HepG2 (cell line): ENCODE results near the gene STIM1. TPM values are rescaled to one million over a fixed set of nuclear protein-coding genes. Genes with fewer than 3 reads are reported as not detected.

Experiments
- ADNP ChIP-seq: sonication (generic); formaldehyde crosslinking; IDR thresholded peaks from 2 replicates; pipeline ENCODE4 v1.4.0; 2020; ENCODE audit warnings: missing genetic modification reagents
- BCL6 ChIP-seq: IDR thresholded peaks from 2 replicates; pipeline ENCODE4 v1.6.1; 2016; ENCODE audit warnings: missing genetic modification reagents, missing compliant biosample characterization
- CREM ChIP-seq, 2 experiments: sonication (generic) in 1 of 2; formaldehyde crosslinking in 1 of 2; IDR thresholded peaks; 2 replicates each; pipeline versions ENCODE4 v1.4.0 to v1.6.1; 2016 to 2020; ENCODE audit warnings: antibody characterized with exemption in 1 of 2, mild to moderate bottlenecking in 1 of 2, missing genetic modification reagents in 1 of 2
- DMAP1 ChIP-seq: IDR thresholded peaks from 2 replicates; pipeline ENCODE4 v1.6.1; 2016
- MATR3 ChIP-seq: sonication (generic); formaldehyde crosslinking; IDR thresholded peaks from 2 replicates; pipeline ENCODE4 v1.4.0; 2020; ENCODE audit warnings: missing genetic modification reagents
- MED1 ChIP-seq: sonication (generic); formaldehyde crosslinking; IDR thresholded peaks from 2 replicates; pipeline ENCODE4 v1.4.0; 2020; ENCODE audit warnings: missing genetic modification reagents
- MIXL1 ChIP-seq: IDR thresholded peaks from 2 replicates; pipeline ENCODE4 v1.6.1; 2016
- MTF1 ChIP-seq: sonication (generic); formaldehyde crosslinking; IDR thresholded peaks from 2 replicates; pipeline ENCODE4 v1.5.0; 2020; ENCODE audit warnings: missing genetic modification reagents
- MXI1 ChIP-seq: IDR thresholded peaks from 3 replicates; pipeline ENCODE4 v1.6.1; 2012; ENCODE audit warnings: low read depth, low read length, inconsistent platforms, borderline replicate concordance
- PHF5A ChIP-seq: IDR thresholded peaks from one replicate; pipeline ENCODE4 v1.6.1; 2018; ENCODE audit warnings: low read depth, missing genetic modification reagents; ENCODE audit not compliant: unreplicated experiment
- RARA ChIP-seq: IDR thresholded peaks from 2 replicates; pipeline ENCODE4 v1.6.1; 2016; ENCODE audit warnings: missing genetic modification reagents, missing compliant biosample characterization
- ZFYVE20 ChIP-seq: sonication (generic); formaldehyde crosslinking; IDR thresholded peaks from 2 replicates; pipeline ENCODE4 v1.8.0; 2023; ENCODE audit warnings: low read depth, mild to moderate bottlenecking, moderate library complexity, missing genetic modification reagents, borderline replicate concordance
- ZNF335 ChIP-seq: sonication (generic); formaldehyde crosslinking; IDR thresholded peaks from 2 replicates; pipeline ENCODE4 v1.4.0; 2020; ENCODE audit warnings: missing genetic modification reagents
- polyA plus RNA-seq, 8 experiments: library from polyadenylated mRNA; depleted of rRNA in 3 of 8; stranded (reverse) in 7 of 8; unstranded in 1 of 8; fragments of >200 nt; fragmentation: Illumina TruSeq in 4 of 8; extraction: Trizol in 4 of 8; gene quantifications; 2 replicates each; pipeline versions ENCODE4 v1.2.1 to v1.2.3, GENCODE V29; 2011 to 2016; ENCODE audit warnings: low read depth in 4 of 8, missing spikeins in 1 of 8, mixed read lengths in 1 of 8; ENCODE audit not compliant: insufficient read depth in 1 of 8
- total RNA-seq, 5 experiments: library from RNA; depleted of rRNA; stranded (reverse); fragments of >200 nt; fragmentation: Illumina TruSeq; extraction: Trizol; gene quantifications; 2 replicates each; pipeline ENCODE4 v1.2.3, GENCODE V29; 2016; ENCODE audit warnings: low read depth in 1 of 5
- TF ChIP-seq, protein P1 (sequence below): sonication (generic); formaldehyde crosslinking; IDR thresholded peaks from 2 replicates; pipeline ENCODE4 v1.5.0; 2020; ENCODE audit warnings: mild to moderate bottlenecking, missing genetic modification reagents, borderline replicate concordance
- TF ChIP-seq, protein P2 (sequence below): sonication (generic); formaldehyde crosslinking; IDR thresholded peaks from 2 replicates; pipeline ENCODE4 v1.9.0; 2022; ENCODE audit warnings: low read depth, missing genetic modification reagents
- TF ChIP-seq, protein P3 (sequence below): sonication (generic); formaldehyde crosslinking; IDR thresholded peaks from 2 replicates; pipeline ENCODE4 v1.4.0; 2020; ENCODE audit warnings: missing genetic modification reagents, mild to moderate bottlenecking, borderline replicate concordance

STIM1 gene
- total and polyA plus RNA-seq, 2 of the 13 experiments (the other 11 are each of a cell fraction or from before 2014, with no cell fraction given), result 19.2 to 28.5 TPM

DNA sequence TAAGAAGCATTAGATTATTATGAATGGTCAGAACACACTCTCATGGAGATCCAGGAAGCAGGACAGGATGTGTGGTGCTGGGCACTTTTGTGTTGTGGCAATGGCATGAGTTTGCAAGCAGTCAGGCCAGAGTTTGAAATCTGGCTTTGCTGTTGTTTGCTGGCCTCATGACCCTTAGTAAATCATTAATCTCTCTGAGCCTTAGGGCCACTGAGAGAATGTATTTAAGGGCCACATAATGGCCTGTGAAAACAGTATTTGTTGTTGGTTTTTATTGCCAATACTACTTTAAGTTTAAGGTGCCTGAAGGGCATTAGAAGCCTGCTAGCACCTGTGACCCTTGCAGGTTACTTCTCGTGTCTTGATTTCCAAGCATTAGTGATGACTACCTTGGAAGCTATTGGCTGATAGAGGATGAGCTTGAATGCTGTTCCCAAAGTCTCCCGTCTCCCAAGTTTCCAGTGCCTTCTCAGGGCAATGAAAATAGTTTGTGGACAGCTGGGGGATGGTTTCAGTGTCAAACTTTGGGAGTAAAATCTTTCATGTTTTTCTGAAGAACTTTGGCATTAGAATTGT is 24.6 kb downstream of the STIM1 start (continued):
- TF ChIP-seq, protein P1, sequence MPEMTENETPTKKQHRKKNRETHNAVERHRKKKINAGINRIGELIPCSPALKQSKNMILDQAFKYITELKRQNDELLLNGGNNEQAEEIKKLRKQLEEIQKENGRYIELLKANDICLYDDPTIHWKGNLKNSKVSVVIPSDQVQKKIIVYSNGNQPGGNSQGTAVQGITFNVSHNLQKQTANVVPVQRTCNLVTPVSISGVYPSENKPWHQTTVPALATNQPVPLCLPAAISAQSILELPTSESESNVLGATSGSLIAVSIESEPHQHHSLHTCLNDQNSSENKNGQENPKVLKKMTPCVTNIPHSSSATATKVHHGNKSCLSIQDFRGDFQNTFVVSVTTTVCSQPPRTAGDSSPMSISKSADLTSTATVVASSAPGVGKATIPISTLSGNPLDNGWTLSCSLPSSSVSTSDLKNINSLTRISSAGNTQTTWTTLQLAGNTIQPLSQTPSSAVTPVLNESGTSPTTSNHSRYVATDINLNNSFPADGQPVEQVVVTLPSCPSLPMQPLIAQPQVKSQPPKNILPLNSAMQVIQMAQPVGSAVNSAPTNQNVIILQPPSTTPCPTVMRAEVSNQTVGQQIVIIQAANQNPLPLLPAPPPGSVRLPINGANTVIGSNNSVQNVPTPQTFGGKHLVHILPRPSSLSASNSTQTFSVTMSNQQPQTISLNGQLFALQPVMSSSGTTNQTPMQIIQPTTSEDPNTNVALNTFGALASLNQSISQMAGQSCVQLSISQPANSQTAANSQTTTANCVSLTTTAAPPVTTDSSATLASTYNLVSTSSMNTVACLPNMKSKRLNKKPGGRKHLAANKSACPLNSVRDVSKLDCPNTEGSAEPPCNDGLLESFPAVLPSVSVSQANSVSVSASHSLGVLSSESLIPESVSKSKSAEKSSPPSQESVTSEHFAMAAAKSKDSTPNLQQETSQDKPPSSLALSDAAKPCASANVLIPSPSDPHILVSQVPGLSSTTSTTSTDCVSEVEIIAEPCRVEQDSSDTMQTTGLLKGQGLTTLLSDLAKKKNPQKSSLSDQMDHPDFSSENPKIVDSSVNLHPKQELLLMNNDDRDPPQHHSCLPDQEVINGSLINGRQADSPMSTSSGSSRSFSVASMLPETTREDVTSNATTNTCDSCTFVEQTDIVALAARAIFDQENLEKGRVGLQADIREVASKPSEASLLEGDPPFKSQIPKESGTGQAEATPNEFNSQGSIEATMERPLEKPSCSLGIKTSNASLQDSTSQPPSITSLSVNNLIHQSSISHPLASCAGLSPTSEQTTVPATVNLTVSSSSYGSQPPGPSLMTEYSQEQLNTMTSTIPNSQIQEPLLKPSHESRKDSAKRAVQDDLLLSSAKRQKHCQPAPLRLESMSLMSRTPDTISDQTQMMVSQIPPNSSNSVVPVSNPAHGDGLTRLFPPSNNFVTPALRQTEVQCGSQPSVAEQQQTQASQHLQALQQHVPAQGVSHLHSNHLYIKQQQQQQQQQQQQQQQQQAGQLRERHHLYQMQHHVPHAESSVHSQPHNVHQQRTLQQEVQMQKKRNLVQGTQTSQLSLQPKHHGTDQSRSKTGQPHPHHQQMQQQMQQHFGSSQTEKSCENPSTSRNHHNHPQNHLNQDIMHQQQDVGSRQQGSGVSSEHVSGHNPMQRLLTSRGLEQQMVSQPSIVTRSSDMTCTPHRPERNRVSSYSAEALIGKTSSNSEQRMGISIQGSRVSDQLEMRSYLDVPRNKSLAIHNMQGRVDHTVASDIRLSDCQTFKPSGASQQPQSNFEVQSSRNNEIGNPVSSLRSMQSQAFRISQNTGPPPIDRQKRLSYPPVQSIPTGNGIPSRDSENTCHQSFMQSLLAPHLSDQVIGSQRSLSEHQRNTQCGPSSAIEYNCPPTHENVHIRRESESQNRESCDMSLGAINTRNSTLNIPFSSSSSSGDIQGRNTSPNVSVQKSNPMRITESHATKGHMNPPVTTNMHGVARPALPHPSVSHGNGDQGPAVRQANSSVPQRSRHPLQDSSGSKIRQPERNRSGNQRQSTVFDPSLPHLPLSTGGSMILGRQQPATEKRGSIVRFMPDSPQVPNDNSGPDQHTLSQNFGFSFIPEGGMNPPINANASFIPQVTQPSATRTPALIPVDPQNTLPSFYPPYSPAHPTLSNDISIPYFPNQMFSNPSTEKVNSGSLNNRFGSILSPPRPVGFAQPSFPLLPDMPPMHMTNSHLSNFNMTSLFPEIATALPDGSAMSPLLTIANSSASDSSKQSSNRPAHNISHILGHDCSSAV (CRISPR knock-in tag), result no peak
- TF ChIP-seq CREM (IDR thresholded peaks at IDR 0.05), result 0 out of 2 replicates have a peak, but pooled peaks have one; percentile 26
- no peak for TF ChIP-seq CREM (CRISPR knock-in tag; IDR thresholded peaks at IDR 0.05)
- peak; percentile 45; the same call in 1 of the 2 replicates for TF ChIP-seq MIXL1 (CRISPR knock-in tag)
- TF ChIP-seq, protein P2, sequence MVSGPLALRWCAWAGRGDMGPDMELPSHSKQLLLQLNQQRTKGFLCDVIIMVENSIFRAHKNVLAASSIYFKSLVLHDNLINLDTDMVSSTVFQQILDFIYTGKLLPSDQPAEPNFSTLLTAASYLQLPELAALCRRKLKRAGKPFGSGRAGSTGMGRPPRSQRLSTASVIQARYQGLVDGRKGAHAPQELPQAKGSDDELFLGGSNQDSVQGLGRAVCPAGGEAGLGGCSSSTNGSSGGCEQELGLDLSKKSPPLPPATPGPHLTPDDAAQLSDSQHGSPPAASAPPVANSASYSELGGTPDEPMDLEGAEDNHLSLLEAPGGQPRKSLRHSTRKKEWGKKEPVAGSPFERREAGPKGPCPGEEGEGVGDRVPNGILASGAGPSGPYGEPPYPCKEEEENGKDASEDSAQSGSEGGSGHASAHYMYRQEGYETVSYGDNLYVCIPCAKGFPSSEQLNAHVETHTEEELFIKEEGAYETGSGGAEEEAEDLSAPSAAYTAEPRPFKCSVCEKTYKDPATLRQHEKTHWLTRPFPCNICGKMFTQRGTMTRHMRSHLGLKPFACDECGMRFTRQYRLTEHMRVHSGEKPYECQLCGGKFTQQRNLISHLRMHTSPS (CRISPR knock-in tag), result 0 out of 2 replicates have a peak, but pooled peaks have one; percentile 40
- TF ChIP-seq ZFYVE20 (CRISPR knock-in tag), result no peak
- no peak for TF ChIP-seq MTF1 (CRISPR knock-in tag)
- TF ChIP-seq PHF5A, result peak; percentile 36
- no peak for TF ChIP-seq ADNP (CRISPR knock-in tag)
- no peak for TF ChIP-seq MATR3 (CRISPR knock-in tag)
- peak; percentile 35; the same call in 1 of the 2 replicates for TF ChIP-seq DMAP1 (CRISPR knock-in tag)
- TF ChIP-seq BCL6, result peak; percentile 58
- TF ChIP-seq ZNF335, result no peak
- TF ChIP-seq MED1 (CRISPR knock-in tag), result peak; percentile 79
- TF ChIP-seq MXI1, result peak; percentile 55; the same call in 1 of the 3 replicates
- TF ChIP-seq RARA (CRISPR knock-in tag), result peak; percentile 68
- TF ChIP-seq, protein P3, sequence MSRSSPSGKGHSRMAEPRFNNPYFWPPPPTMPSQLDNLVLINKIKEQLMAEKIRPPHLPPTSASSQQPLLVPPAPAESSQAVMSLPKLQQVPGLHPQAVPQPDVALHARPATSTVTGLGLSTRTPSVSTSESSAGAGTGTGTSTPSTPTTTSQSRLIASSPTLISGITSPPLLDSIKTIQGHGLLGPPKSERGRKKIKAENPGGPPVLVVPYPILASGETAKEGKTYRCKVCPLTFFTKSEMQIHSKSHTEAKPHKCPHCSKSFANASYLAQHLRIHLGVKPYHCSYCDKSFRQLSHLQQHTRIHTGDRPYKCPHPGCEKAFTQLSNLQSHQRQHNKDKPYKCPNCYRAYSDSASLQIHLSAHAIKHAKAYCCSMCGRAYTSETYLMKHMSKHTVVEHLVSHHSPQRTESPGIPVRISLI (CRISPR knock-in tag), result no peak; the same call in 1 of the 2 replicates
